Measurements from ENCODE around the gene RASSF3. TPM values are rescaled to one million over a fixed set of nuclear protein-coding genes. Genes with fewer than 3 reads are reported as not detected.

RASSF3 gene
- total RNA-seq, 1 experiment from 2014 or later: 30.5 TPM

GRCh38 chr12:64583771-64584421 is 26.4 kb upstream of the RASSF3 start:
- POLR2A ChIA-PET: interaction anchor here (1.6 kb wide), 1 partner anchor 23 kb away, joined by 6 read pairs; no protein-coding TSS in a partner anchor
- CTCF ChIA-PET: interaction anchor here (0.8 to 1.1 kb wide), 2 partner anchors 12 to 114 kb away, joined by 3 to 4 read pairs; no protein-coding TSS in a partner anchor

GRCh38 chr12:64585104-64585503 is 25.2 kb upstream of the RASSF3 start:
- H3K4me1 Mint-ChIP-seq (ENCODE audit: insufficient read depth, unreplicated experiment): no peaks in the 10 kb centered on the region
- BruUV-seq (replicated peaks): no TSS peak
- ChIA-PET POLR2A (no interaction called here), CTCF (no interaction called here)
- no peak overlapping the region for H3K27ac Mint-ChIP-seq (ENCODE audit: low read depth, unreplicated experiment)
- no peak for DNase-seq (ENCODE audit: unreplicated experiment)
- H3K9me3 Mint-ChIP-seq (ENCODE audit: unreplicated experiment): no peaks in the 10 kb centered on the region
- no peaks in the 10 kb centered on the region for H3K27me3 Mint-ChIP-seq (ENCODE audit: insufficient read depth, unreplicated experiment)
- TF ChIP-seq, protein P1, sequence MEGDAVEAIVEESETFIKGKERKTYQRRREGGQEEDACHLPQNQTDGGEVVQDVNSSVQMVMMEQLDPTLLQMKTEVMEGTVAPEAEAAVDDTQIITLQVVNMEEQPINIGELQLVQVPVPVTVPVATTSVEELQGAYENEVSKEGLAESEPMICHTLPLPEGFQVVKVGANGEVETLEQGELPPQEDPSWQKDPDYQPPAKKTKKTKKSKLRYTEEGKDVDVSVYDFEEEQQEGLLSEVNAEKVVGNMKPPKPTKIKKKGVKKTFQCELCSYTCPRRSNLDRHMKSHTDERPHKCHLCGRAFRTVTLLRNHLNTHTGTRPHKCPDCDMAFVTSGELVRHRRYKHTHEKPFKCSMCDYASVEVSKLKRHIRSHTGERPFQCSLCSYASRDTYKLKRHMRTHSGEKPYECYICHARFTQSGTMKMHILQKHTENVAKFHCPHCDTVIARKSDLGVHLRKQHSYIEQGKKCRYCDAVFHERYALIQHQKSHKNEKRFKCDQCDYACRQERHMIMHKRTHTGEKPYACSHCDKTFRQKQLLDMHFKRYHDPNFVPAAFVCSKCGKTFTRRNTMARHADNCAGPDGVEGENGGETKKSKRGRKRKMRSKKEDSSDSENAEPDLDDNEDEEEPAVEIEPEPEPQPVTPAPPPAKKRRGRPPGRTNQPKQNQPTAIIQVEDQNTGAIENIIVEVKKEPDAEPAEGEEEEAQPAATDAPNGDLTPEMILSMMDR (IDR thresholded peaks at IDR 0.05; ENCODE audit: unreplicated experiment): no peak
- H3K4me3 Mint-ChIP-seq (ENCODE audit: unreplicated experiment): no peak overlapping the region
- intact Hi-C loops (cut with micrococcal nuclease): no loop called here
- H3K36me3 Mint-ChIP-seq (ENCODE audit: insufficient read depth, unreplicated experiment): no peaks in the 10 kb centered on the region

More at GRCh38 chr12:64583771-64584421, 26.4 kb upstream of the RASSF3 start:
- BruUV-seq (replicated peaks): no TSS peak
- H3K4me1 Mint-ChIP-seq (ENCODE audit: insufficient read depth, unreplicated experiment): no peaks in the 10 kb centered on the region
- TF ChIP-seq, protein P1 (IDR thresholded peaks at IDR 0.05; ENCODE audit: unreplicated experiment): no peak
- no peaks in the 10 kb centered on the region for H3K36me3 Mint-ChIP-seq (ENCODE audit: insufficient read depth, unreplicated experiment)
- H3K9me3 Mint-ChIP-seq (ENCODE audit: unreplicated experiment): no peaks in the 10 kb centered on the region
- H3K27ac Mint-ChIP-seq (ENCODE audit: low read depth, unreplicated experiment): no peak overlapping the region
- DNase-seq (ENCODE audit: unreplicated experiment): no peak
- no peaks in the 10 kb centered on the region for H3K27me3 Mint-ChIP-seq (ENCODE audit: insufficient read depth, unreplicated experiment)
- H3K4me3 Mint-ChIP-seq (ENCODE audit: unreplicated experiment): no peak overlapping the region
- intact Hi-C loops (cut with micrococcal nuclease): no loop called here

DNA sequence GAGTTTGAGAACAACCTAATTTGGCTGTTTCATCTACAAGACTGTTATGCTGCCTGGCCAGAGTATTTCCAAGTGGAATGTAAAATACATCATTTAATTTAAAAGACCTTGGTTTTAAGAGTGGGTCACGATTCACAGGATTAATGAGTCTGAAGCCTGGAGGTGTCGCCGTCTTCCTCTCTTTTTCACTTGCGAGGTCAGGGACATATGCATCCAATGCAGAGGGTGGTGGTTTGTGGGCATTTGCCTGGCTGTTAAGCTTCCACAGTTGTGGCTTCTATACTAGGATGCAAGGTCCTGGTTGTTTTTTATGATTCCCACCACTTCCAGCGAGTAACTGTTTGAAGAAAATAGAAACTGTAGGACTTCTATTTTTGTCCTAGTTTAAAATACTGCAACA is 22.8 kb upstream of the RASSF3 start:
- BruUV-seq (replicated peaks): no TSS peak
- no peaks in the 10 kb centered on the region for H3K9me3 Mint-ChIP-seq (ENCODE audit: unreplicated experiment)
- intact Hi-C loops (cut with micrococcal nuclease): no loop called here
- DNase-seq (ENCODE audit: unreplicated experiment): no peak
- no peaks in the 10 kb centered on the region for H3K36me3 Mint-ChIP-seq (ENCODE audit: insufficient read depth, unreplicated experiment)
- TF ChIP-seq, protein P1 (IDR thresholded peaks at IDR 0.05; ENCODE audit: unreplicated experiment): no peak
- POLR2A ChIA-PET: no interaction called here
- CTCF ChIA-PET: interaction anchor here (0.9 kb wide), 1 partner anchor 147 kb away, joined by 3 read pairs; no protein-coding TSS in a partner anchor
- H3K27ac Mint-ChIP-seq (ENCODE audit: low read depth, unreplicated experiment): no peak overlapping the region
- no peaks in the 10 kb centered on the region for H3K27me3 Mint-ChIP-seq (ENCODE audit: insufficient read depth, unreplicated experiment)
- H3K4me1 Mint-ChIP-seq (ENCODE audit: insufficient read depth, unreplicated experiment): no peaks in the 10 kb centered on the region
- H3K4me3 Mint-ChIP-seq (ENCODE audit: unreplicated experiment): no peak overlapping the region

DNA sequence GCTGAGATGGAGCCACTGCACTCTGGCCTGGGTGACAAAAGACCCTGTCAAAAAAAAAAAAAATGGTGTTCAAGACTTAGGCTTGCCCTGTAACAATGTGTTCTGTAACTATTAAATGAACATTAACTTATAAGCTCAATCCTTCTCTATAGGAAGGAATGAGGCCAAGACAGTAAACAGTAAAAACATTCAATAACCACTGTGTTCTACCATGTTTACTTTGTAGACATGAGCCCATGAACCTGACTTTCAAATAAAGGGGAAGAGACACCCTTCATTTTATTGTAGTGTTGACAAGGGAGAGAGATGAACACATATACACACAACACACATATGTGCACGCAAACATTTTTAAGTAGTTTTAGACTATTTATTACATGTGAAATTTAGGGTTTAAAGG is 20.1 kb upstream of the RASSF3 start:
- no peak for DNase-seq (ENCODE audit: unreplicated experiment)
- TF ChIP-seq, protein P1 (IDR thresholded peaks at IDR 0.05; ENCODE audit: unreplicated experiment): no peak
- POLR2A ChIA-PET: interaction anchor here (1.1 kb wide), 1 partner anchor 20 kb away, joined by 3 read pairs; the partner anchor contains the start of gene RASSF3
- intact Hi-C loops (cut with micrococcal nuclease): no loop called here
- H3K4me3 Mint-ChIP-seq (ENCODE audit: unreplicated experiment): no peak overlapping the region
- no peaks in the 10 kb centered on the region for H3K36me3 Mint-ChIP-seq (ENCODE audit: insufficient read depth, unreplicated experiment)
- no TSS peak for BruUV-seq (replicated peaks)
- CTCF ChIA-PET: interaction anchor here (0.6 to 1.2 kb wide), 6 partner anchors 41 to 620 kb away, joined by 3 to 13 read pairs (median 4); no protein-coding TSS in a partner anchor
- no peak overlapping the region for H3K27ac Mint-ChIP-seq (ENCODE audit: low read depth, unreplicated experiment)
- H3K4me1 Mint-ChIP-seq (ENCODE audit: insufficient read depth, unreplicated experiment): no peaks in the 10 kb centered on the region
- no peaks in the 10 kb centered on the region for H3K9me3 Mint-ChIP-seq (ENCODE audit: unreplicated experiment)
- H3K27me3 Mint-ChIP-seq (ENCODE audit: insufficient read depth, unreplicated experiment): no peaks in the 10 kb centered on the region

Measured in MCF 10A (cell line).